Neural progenitor cell (in vitro differentiated cells): ENCODE results near the gene GPD1L. TPM values are rescaled to one million over a fixed set of nuclear protein-coding genes. Genes with fewer than 3 reads are reported as not detected.

Experiments
- DNase-seq: peaks from one replicate; pipeline ENCODE4 v3.0.0-alpha.2; 2016; ENCODE audit warnings: low spot score
- H2AFZ ChIP-seq: fragments of 200-600 bp; sonication (generic); replicated peaks from 2 replicates; pipeline ENCODE4 v1.6.1; 2016; ENCODE audit warnings: antibody characterized with exemption
- H3F3A ChIP-seq: fragments of 200-600 bp; sonication (generic); 2 replicates; pipeline ENCODE4 v1.6.1; 2016; ENCODE audit warnings: antibody characterized with exemption, low read depth
- H3K27ac ChIP-seq: fragments of 200-600 bp; sonication (generic); 2 replicates; pipeline ENCODE4 v1.5.1; 2016; ENCODE audit warnings: mild to moderate bottlenecking
- H3K27me3 ChIP-seq: fragments of 200-600 bp; sonication (generic); 2 replicates; pipeline ENCODE4 v1.6.1; 2016; ENCODE audit warnings: mild to moderate bottlenecking, moderate library complexity
- H3K36me3 ChIP-seq: fragments of 200-600 bp; sonication (generic); 2 replicates; pipeline ENCODE4 v1.5.1; 2016
- H3K4me1 ChIP-seq: fragments of 200-600 bp; sonication (generic); 2 replicates; pipeline ENCODE4 v1.6.1; 2016; ENCODE audit warnings: mixed run types
- H3K4me2 ChIP-seq: fragments of 200-600 bp; sonication (generic); 2 replicates; pipeline ENCODE4 v1.6.1; 2016
- H3K4me3 ChIP-seq: fragments of 200-600 bp; sonication (generic); 2 replicates; pipeline ENCODE4 v1.5.1; 2016
- H3K79me2 ChIP-seq: fragments of 200-600 bp; sonication (generic); 2 replicates; pipeline ENCODE4 v1.6.1; 2016; ENCODE audit warnings: low read depth
- H3K9ac ChIP-seq: fragments of 200-600 bp; sonication (generic); 2 replicates; pipeline ENCODE4 v1.6.1; 2016
- H3K9me3 ChIP-seq: fragments of 200-600 bp; sonication (generic); 2 replicates; pipeline ENCODE4 v1.5.1; 2016; ENCODE audit warnings: low read depth
- H4K20me1 ChIP-seq: fragments of 200-600 bp; sonication (generic); 2 replicates; pipeline ENCODE4 v1.6.1; 2016; ENCODE audit warnings: low read depth
- H3K27ac Mint-ChIP-seq: 3 replicates; pipeline ENCODE4 v1.8.0; 2021; ENCODE audit warnings: mixed read lengths
- H3K27me3 Mint-ChIP-seq: 2 replicates; pipeline ENCODE4 v1.8.0; 2022; ENCODE audit warnings: low read depth, mild to moderate bottlenecking, inconsistent platforms, moderate library complexity, mixed read lengths; ENCODE audit not compliant: insufficient read depth
- H3K36me3 Mint-ChIP-seq: 3 replicates; pipeline ENCODE4 v1.8.0; 2021; ENCODE audit warnings: mixed read lengths
- H3K4me1 Mint-ChIP-seq: 3 replicates; pipeline ENCODE4 v1.8.0; 2021; ENCODE audit warnings: mixed read lengths
- H3K4me3 Mint-ChIP-seq: 3 replicates; pipeline ENCODE4 v1.8.0; 2021; ENCODE audit warnings: mild to moderate bottlenecking, moderate library complexity, mixed read lengths
- H3K9me3 Mint-ChIP-seq: 3 replicates; pipeline ENCODE4 v1.8.0; 2020; ENCODE audit warnings: mixed read lengths
- CTCF ChIP-seq: fragments of 200-600 bp; sonication (generic); IDR thresholded peaks from 2 replicates; pipeline ENCODE4 v1.5.1; 2017; ENCODE audit warnings: antibody characterized with exemption, mild to moderate bottlenecking
- EZH2 ChIP-seq: fragments of 200-600 bp; sonication (generic); IDR thresholded peaks from 2 replicates; pipeline ENCODE4 v1.6.1; 2017; ENCODE audit warnings: antibody characterized with exemption, mild to moderate bottlenecking, moderate library complexity
- EZH2phosphoT487 ChIP-seq: fragments of 200-600 bp; sonication (generic); IDR thresholded peaks from 2 replicates; pipeline ENCODE4 v1.6.1; 2017; ENCODE audit warnings: antibody characterized with exemption
- total RNA-seq: library from RNA; depleted of rRNA; stranded (reverse); fragments of >200 nt; gene quantifications from 2 replicates; pipeline ENCODE4 v1.2.3, GENCODE V29; 2015; ENCODE audit warnings: low replicate concordance

The GPD1L gene
- total RNA-seq, 1 donor from 2014 or later: 5.6 TPM

GRCh38 chr3:32197991-32198390 lies 91.6 kb downstream of the GPD1L start:
- Histone ChIP-seq H3K36me3 (no peaks in the 10 kb centered on the region), H3F3A (no peaks in the 10 kb centered on the region), H3K4me2 (no peak overlapping the region), H3K9ac (no peak overlapping the region), H4K20me1 (no peaks in the 10 kb centered on the region), H3K4me1 (no peaks in the 10 kb centered on the region), H3K27ac (no peak overlapping the region), H2AFZ (no peak overlapping the region), H3K9me3 (no peaks in the 10 kb centered on the region), H3K27me3 (no peaks in the 10 kb centered on the region), H3K4me3 (no peak overlapping the region), H3K79me2 (no peaks in the 10 kb centered on the region)
- Mint-ChIP-seq H3K9me3 (no peaks in the 10 kb centered on the region), H3K27ac (no peak overlapping the region), H3K27me3 (peaks cover 12% of the 10 kb centered on the region), H3K4me3 (no peak overlapping the region), H3K36me3 (no peaks in the 10 kb centered on the region), H3K4me1 (no peaks in the 10 kb centered on the region)
- DNase-seq: no peak
- no peak for TF ChIP-seq EZH2
- no peak for TF ChIP-seq CTCF
- no peak for TF ChIP-seq EZH2phosphoT487

- no peak for TF ChIP-seq EZH2
- no peak for TF ChIP-seq EZH2phosphoT487
- no peak for TF ChIP-seq CTCF
- H4K20me1 ChIP-seq: no peaks in the 10 kb centered on the region
- H3K27ac ChIP-seq: no peak overlapping the region
- H3K9me3 ChIP-seq: no peaks in the 10 kb centered on the region
- H3K36me3 ChIP-seq: no peaks in the 10 kb centered on the region
- H3K4me2 ChIP-seq: no peak overlapping the region
- no peak for DNase-seq
- no peak overlapping the region for H3K4me3 ChIP-seq
- H3K9ac ChIP-seq: no peak overlapping the region
- Mint-ChIP-seq H3K27me3 (peaks cover 12% of the 10 kb centered on the region), H3K4me3 (no peak overlapping the region), H3K27ac (no peak overlapping the region), H3K9me3 (no peaks in the 10 kb centered on the region), H3K36me3 (no peaks in the 10 kb centered on the region), H3K4me1 (no peaks in the 10 kb centered on the region)
- no peaks in the 10 kb centered on the region for H3F3A ChIP-seq
- no peaks in the 10 kb centered on the region for H3K4me1 ChIP-seq
- H2AFZ ChIP-seq: no peak overlapping the region
- H3K27me3 ChIP-seq: no peaks in the 10 kb centered on the region
- no peaks in the 10 kb centered on the region for H3K79me2 ChIP-seq
These were observed 92.3 kb downstream of the GPD1L start for GRCh38 chr3:32198714-32199113.

GRCh38 chr3:32200490-32200889 lies 94.1 kb downstream of the GPD1L start:
- Histone ChIP-seq H3K9ac (no peak overlapping the region), H3K36me3 (no peaks in the 10 kb centered on the region), H3K27me3 (no peaks in the 10 kb centered on the region), H3K4me1 (no peaks in the 10 kb centered on the region), H3K9me3 (no peaks in the 10 kb centered on the region), H3K27ac (no peak overlapping the region), H3K79me2 (no peaks in the 10 kb centered on the region), H3F3A (no peaks in the 10 kb centered on the region), H2AFZ (no peak overlapping the region), H3K4me3 (no peak overlapping the region), H3K4me2 (no peak overlapping the region), H4K20me1 (no peaks in the 10 kb centered on the region)
- Mint-ChIP-seq H3K36me3 (no peaks in the 10 kb centered on the region), H3K27me3 (peaks cover 12% of the 10 kb centered on the region), H3K4me1 (no peaks in the 10 kb centered on the region), H3K27ac (no peak overlapping the region), H3K4me3 (no peak overlapping the region), H3K9me3 (no peaks in the 10 kb centered on the region)
- no peak for DNase-seq
- TF ChIP-seq CTCF (no peak), EZH2phosphoT487 (no peak), EZH2 (no peak)
